B cell (primary cell): ENCODE data around the gene KHDC4. TPM values are rescaled to one million over a fixed set of nuclear protein-coding genes. Genes with fewer than 3 reads are reported as not detected.

ENCODE experiments used
- ATAC-seq: fragments of 200-7000 bp; cut with Tn5 transposase; one replicate; pipeline ENCODE4 v1.10.0; 2021; ENCODE audit warnings: low read depth, mild to moderate bottlenecking, moderate number of reproducible peaks, moderate library complexity
- CTCF ChIA-PET: fragments of 350-600 bp; sonication (Branson Sonifier 250); formaldehyde crosslinking; loops from one replicate; lab custom pipeline; 2021; ENCODE audit warnings: antibody characterized with exemption, inconsistent platforms; lab: Charles Lee
- POLR2A ChIA-PET: fragments of 350-600 bp; sonication (Branson Sonifier 250); formaldehyde crosslinking; loops from one replicate; lab custom pipeline; 2021; ENCODE audit warnings: antibody characterized with exemption; lab: Charles Lee
- DNase-seq: peaks from one replicate; pipeline ENCODE4 v3.0.0; 2013
- H2AFZ ChIP-seq: 2 replicates; pipeline ENCODE4 v1.6.1; 2012; ENCODE audit warnings: mild to moderate bottlenecking, low read depth, low read length; ENCODE audit not compliant: insufficient read depth, poor library complexity, severe bottlenecking
- H3K27ac ChIP-seq, 2 donors: 1 replicate in 1 of 2; 2 replicates in 1 of 2; pipeline ENCODE4 v1.5.1; 2012 to 2013; ENCODE audit warnings: low read length in 2 of 2, mild to moderate bottlenecking in 2 of 2, moderate library complexity in 1 of 2
- H3K27me3 ChIP-seq, 4 experiments: fragments of 200-600 bp in 1 of 4; sonication (generic) in 1 of 4; replicated peaks in 1 of 4; 1 replicate in 2 of 4; 2 replicates in 2 of 4; pipeline versions ENCODE4 v1.6.1 to v1.7.0; 2013 to 2016; ENCODE audit warnings: low read length in 3 of 4, mild to moderate bottlenecking in 2 of 4, mixed read lengths in 1 of 4, moderate library complexity in 1 of 4; ENCODE audit not compliant: insufficient read depth in 4 of 4, control insufficient read depth in 3 of 4; ENCODE audit errors: control extremely low read depth in 1 of 4
- H3K36me3 ChIP-seq, 2 experiments: replicated peaks in 1 of 2; 1 replicate in 1 of 2; 2 replicates in 1 of 2; pipeline versions ENCODE4 v1.6.1 to v1.7.1; 2013; ENCODE audit warnings: low read length in 1 of 2; ENCODE audit not compliant: insufficient read depth in 2 of 2, control insufficient read depth in 1 of 2; ENCODE audit errors: control extremely low read depth in 1 of 2, extremely low read depth in 1 of 2
- H3K4me1 ChIP-seq, 2 donors: fragments of 200-600 bp in 1 of 2; sonication (generic) in 1 of 2; 1 replicate in 1 of 2; 2 replicates in 1 of 2; pipeline versions ENCODE4 v1.5.1 to v1.6.1; 2013 to 2017; ENCODE audit warnings: low read length in 2 of 2; ENCODE audit not compliant: control insufficient read depth in 2 of 2, insufficient read depth in 2 of 2
- H3K4me2 ChIP-seq: replicated peaks from 2 replicates; pipeline ENCODE3; 2012; ENCODE audit warnings: mild to moderate bottlenecking, low read depth, low read length; ENCODE audit not compliant: poor library complexity, severe bottlenecking
- H3K4me3 ChIP-seq, 5 experiments: fragments of 200-600 bp in 1 of 5; sonication (generic) in 1 of 5; 1 replicate in 3 of 5; 2 replicates in 2 of 5; pipeline versions ENCODE4 v1.5.1 to v1.7.0; 2011 to 2016; ENCODE audit warnings: low read length in 4 of 5, mild to moderate bottlenecking in 4 of 5, low read depth in 2 of 5, control low read depth in 1 of 5, moderate library complexity in 1 of 5; ENCODE audit not compliant: insufficient read depth in 1 of 5; ENCODE audit errors: control extremely low read depth in 1 of 5, extremely low read depth in 1 of 5
- H3K79me2 ChIP-seq: fragments of 200-600 bp; sonication (generic); one replicate; pipeline ENCODE4 v1.6.0; 2016; ENCODE audit warnings: low read length; ENCODE audit not compliant: control insufficient read depth, insufficient read depth
- H3K9ac ChIP-seq: fragments of 200-600 bp; sonication (generic); 2 replicates; pipeline ENCODE4 v1.6.1; 2017; ENCODE audit warnings: mild to moderate bottlenecking, low read length, moderate library complexity
- H3K9me3 ChIP-seq, 3 donors: one replicate each; pipeline versions ENCODE4 v1.6.1 to v1.7.1; 2013; ENCODE audit warnings: low read length in 2 of 3; ENCODE audit not compliant: control insufficient read depth in 2 of 3, insufficient read depth in 1 of 3; ENCODE audit errors: control extremely low read depth in 1 of 3
- H4K20me1 ChIP-seq: 2 replicates; pipeline ENCODE4 v1.6.0; 2012; ENCODE audit warnings: mild to moderate bottlenecking, low read length; ENCODE audit not compliant: insufficient read depth, control insufficient read depth, poor library complexity, severe bottlenecking
- H3K27ac Mint-ChIP-seq: one replicate; pipeline ENCODE4 v1.8.0; 2021; ENCODE audit warnings: mixed read lengths
- H3K27me3 Mint-ChIP-seq: one replicate; pipeline ENCODE4 v1.8.0; 2021; ENCODE audit warnings: mixed read lengths
- H3K4me1 Mint-ChIP-seq: one replicate; pipeline ENCODE4 v1.8.0; 2021; ENCODE audit warnings: mixed read lengths
- H3K4me3 Mint-ChIP-seq: one replicate; pipeline ENCODE4 v1.8.0; 2021; ENCODE audit warnings: mixed read lengths
- H3K9me3 Mint-ChIP-seq: one replicate; pipeline ENCODE4 v1.8.0; 2022; ENCODE audit warnings: mixed read lengths; ENCODE audit not compliant: insufficient read depth
- EZH2 ChIP-seq: IDR thresholded peaks from 2 replicates; pipeline ENCODE4 v1.6.1; 2012; ENCODE audit warnings: borderline replicate concordance, low read depth, mild to moderate bottlenecking, moderate library complexity, low read length; ENCODE audit not compliant: insufficient read depth, poor library complexity, severe bottlenecking
- WGBS: methylation state at CpG from one replicate; pipeline ENCODE4 v1.1.5; 2013; ENCODE audit warnings: missing lambda C conversion rate; ENCODE audit not compliant: insufficient coverage; 5-methylcytosine and 5-hydroxymethylcytosine counted together
- intact Hi-C: fragments of 100-400 bp; cut with micrococcal nuclease; formaldehyde crosslinking; loops from one replicate; pipeline ENCODE4 v1.10.0; 2022
- polyA plus RNA-seq: library from polyadenylated mRNA; depleted of rRNA; stranded (reverse); fragments of >200 nt; gene quantifications from 2 replicates; pipeline ENCODE4 v1.2.3, GENCODE V29; 2012
- total RNA-seq, 2 donors: library from RNA; stranded (reverse); fragments of 120-200 nt in 1 of 2; gene quantifications; 1 replicate in 1 of 2; 2 replicates in 1 of 2; pipeline versions ENCODE4 v1.2.3 to v1.2.4, GENCODE V29; 2013 to 2022
- TF ChIP-seq, protein P1 (sequence below): fragments of 200-600 bp; IDR thresholded peaks from one replicate; pipeline ENCODE4 v1.8.0; 2022; ENCODE audit warnings: antibody characterized with exemption, mild to moderate bottlenecking

Gene KHDC4
- total and polyA plus RNA-seq, 2 donors (not counting 1 experiment from before 2014, with no cell fraction given), result 51.3 to 122 TPM

DNA sequence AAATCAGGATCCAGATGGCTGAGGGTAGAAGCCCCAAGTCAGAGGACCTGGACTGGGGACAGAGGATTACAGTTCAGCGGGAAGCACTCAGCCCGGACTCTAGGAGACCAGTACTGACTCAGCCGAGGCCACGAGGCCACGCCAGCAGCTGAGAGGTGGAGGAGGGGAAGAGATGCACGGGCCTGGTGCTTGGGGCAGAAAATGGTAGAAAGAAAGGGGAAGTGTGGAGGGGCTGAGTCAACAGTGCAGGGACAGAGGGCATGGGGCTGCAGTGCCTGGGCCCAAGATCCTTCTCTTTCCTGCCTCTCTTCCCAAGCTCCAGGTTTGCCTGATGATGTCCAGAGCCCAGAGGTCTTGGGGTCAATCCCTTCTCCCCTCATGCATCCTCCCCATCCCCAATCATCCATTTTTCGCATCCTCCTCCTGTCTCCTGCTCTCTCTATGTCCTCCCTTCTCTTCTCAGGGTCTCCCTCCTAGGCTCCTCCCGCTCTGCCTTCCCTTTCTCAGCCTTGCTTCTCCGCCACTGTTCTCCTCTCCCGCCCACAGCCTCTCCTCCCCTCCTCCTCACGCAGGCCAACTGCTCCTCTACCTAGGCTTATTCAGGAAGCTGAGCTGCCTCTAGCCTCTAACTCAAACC is 36.4 kb upstream of the KHDC4 start:
- H2AFZ ChIP-seq, result peak overlapping the region; percentile 24
- peaks cover 10 to 71% of the 10 kb centered on the region in 2 experiments for H3K36me3 ChIP-seq

More for the DNA sequence above, 36.4 kb upstream of the KHDC4 start:
- H3K27me3 Mint-ChIP-seq, result no peaks in the 10 kb centered on the region
- CTCF ChIA-PET, result interaction anchor here (1.2 to 3.7 kb wide), 5 partner anchors 10 to 31 kb away, joined by 3 to 22 read pairs (median 13); partner anchors contain the start of gene RXFP4
- Histone ChIP-seq H3K79me2 (peaks cover 100% of the 10 kb centered on the region), H3K4me1 (peaks cover 87 to 99% of the 10 kb centered on the region in 2 donors), H3K27ac (peak overlapping the region; percentile 41 to 79), H3K4me2 (peak overlapping the region; percentile 73), H4K20me1 (peaks cover 98% of the 10 kb centered on the region), H3K4me3 (peak overlapping the region in 4 of 5 experiments; percentile 6 to 34 (median 22)), H3K9ac (peak overlapping the region; percentile 38), H3K27me3 (no peaks in the 10 kb centered on the region), H3K9me3 (no peaks in the 10 kb centered on the region)
- H3K27ac Mint-ChIP-seq, result peak overlapping the region; percentile 91
- ATAC-seq (peak; percentile 95), DNase-seq (peak; percentile 79)
- 4% methylated on average over 11 of the region's 11 CpGs for WGBS
- no peaks in the 10 kb centered on the region for H3K9me3 Mint-ChIP-seq
- intact Hi-C loops, result loop anchor here (1.0 kb wide), 1 partner anchor 9 kb away; no protein-coding TSS in a partner anchor
- H3K4me3 Mint-ChIP-seq, result peak overlapping the region; percentile 79
- H3K4me1 Mint-ChIP-seq, result peaks cover 95% of the 10 kb centered on the region
- TF ChIP-seq, protein P1, sequence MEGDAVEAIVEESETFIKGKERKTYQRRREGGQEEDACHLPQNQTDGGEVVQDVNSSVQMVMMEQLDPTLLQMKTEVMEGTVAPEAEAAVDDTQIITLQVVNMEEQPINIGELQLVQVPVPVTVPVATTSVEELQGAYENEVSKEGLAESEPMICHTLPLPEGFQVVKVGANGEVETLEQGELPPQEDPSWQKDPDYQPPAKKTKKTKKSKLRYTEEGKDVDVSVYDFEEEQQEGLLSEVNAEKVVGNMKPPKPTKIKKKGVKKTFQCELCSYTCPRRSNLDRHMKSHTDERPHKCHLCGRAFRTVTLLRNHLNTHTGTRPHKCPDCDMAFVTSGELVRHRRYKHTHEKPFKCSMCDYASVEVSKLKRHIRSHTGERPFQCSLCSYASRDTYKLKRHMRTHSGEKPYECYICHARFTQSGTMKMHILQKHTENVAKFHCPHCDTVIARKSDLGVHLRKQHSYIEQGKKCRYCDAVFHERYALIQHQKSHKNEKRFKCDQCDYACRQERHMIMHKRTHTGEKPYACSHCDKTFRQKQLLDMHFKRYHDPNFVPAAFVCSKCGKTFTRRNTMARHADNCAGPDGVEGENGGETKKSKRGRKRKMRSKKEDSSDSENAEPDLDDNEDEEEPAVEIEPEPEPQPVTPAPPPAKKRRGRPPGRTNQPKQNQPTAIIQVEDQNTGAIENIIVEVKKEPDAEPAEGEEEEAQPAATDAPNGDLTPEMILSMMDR, result no peak
- no peak for TF ChIP-seq EZH2
- POLR2A ChIA-PET, result interaction anchor here (1.0 to 2.7 kb wide), 6 partner anchors 8 to 25 kb away, joined by 4 to 9 read pairs (median 6); partner anchors contain the start of gene ARHGEF2
